Measurements from ENCODE around the gene SMARCA2.

GRCh38 chr9:2138646-2139045 is 123.5 kb downstream of the SMARCA2 start:
- TF ChIP-seq CTCF (IDR thresholded peaks at IDR 0.05) (no peak), ZFX (IDR thresholded peaks at IDR 0.05; ENCODE audit: borderline replicate concordance) (no peak)
